CD4-positive, CD25-positive, alpha-beta regulatory T cell (primary cell): ENCODE data around the gene AVL9. TPM values are rescaled to one million over a fixed set of nuclear protein-coding genes. Genes with fewer than 3 reads are reported as not detected.
A peak's percentile ranks its signal among the peaks of the same experiment; 100 is the strongest.

Experiments
- ATAC-seq, 2 donors: fragments of 150-1000 bp; cut with Tn5 transposase; one replicate each; pipeline ENCODE4 v1.10.0; 2021; ENCODE audit warnings: low read depth in 2 of 2, moderate number of reproducible peaks in 2 of 2, moderate library complexity in 1 of 2
- DNase-seq, 3 donors: peaks; one replicate each; pipeline versions ENCODE4 v3.0.0 to v3.0.0-alpha.2; 2012 to 2022; ENCODE audit warnings: mixed read lengths in 1 of 3
- H3K27ac ChIP-seq: one replicate; pipeline ENCODE4 v1.7.0; 2013; ENCODE audit warnings: mild to moderate bottlenecking, low read length; ENCODE audit not compliant: insufficient read depth, poor library complexity, severe bottlenecking
- H3K27me3 ChIP-seq: one replicate; pipeline ENCODE4 v1.7.0; 2013; ENCODE audit warnings: low read length; ENCODE audit not compliant: control insufficient read depth, insufficient read depth
- H3K36me3 ChIP-seq: one replicate; pipeline ENCODE4 v1.7.0; 2013; ENCODE audit warnings: mild to moderate bottlenecking, low read length, moderate library complexity; ENCODE audit not compliant: control insufficient read depth, insufficient read depth
- H3K4me1 ChIP-seq: 2 replicates; pipeline ENCODE4 v1.7.0; 2013; ENCODE audit warnings: mild to moderate bottlenecking, low read length; ENCODE audit not compliant: insufficient read depth, control insufficient read depth, poor library complexity, severe bottlenecking
- H3K4me3 ChIP-seq: one replicate; pipeline ENCODE4 v1.7.0; 2013; ENCODE audit warnings: low read depth, mild to moderate bottlenecking, low read length, moderate library complexity
- H3K9me3 ChIP-seq, 2 experiments: 1 replicate in 1 of 2; 2 replicates in 1 of 2; pipeline ENCODE4 v1.7.0; 2013; ENCODE audit warnings: low read length in 2 of 2, mild to moderate bottlenecking in 1 of 2, moderate library complexity in 1 of 2; ENCODE audit not compliant: control insufficient read depth in 2 of 2
- H3K27ac Mint-ChIP-seq, 3 donors: one replicate each; pipeline ENCODE4 v1.8.0; 2020 to 2022; ENCODE audit warnings: mild to moderate bottlenecking in 3 of 3, mixed read lengths in 3 of 3, moderate library complexity in 2 of 3
- H3K27me3 Mint-ChIP-seq: one replicate; pipeline ENCODE4 v1.8.0; 2022; ENCODE audit warnings: mild to moderate bottlenecking, mixed read lengths
- H3K36me3 Mint-ChIP-seq: one replicate; pipeline ENCODE4 v1.8.0; 2020; ENCODE audit warnings: mixed read lengths
- H3K4me1 Mint-ChIP-seq, 4 donors: one replicate each; pipeline ENCODE4 v1.8.0; 2020 to 2022; ENCODE audit warnings: mixed read lengths in 4 of 4, mild to moderate bottlenecking in 1 of 4
- H3K4me3 Mint-ChIP-seq, 4 donors: one replicate each; pipeline ENCODE4 v1.8.0; 2020 to 2022; ENCODE audit warnings: mild to moderate bottlenecking in 4 of 4, mixed read lengths in 4 of 4, moderate library complexity in 3 of 4
- H3K9me3 Mint-ChIP-seq, 7 donors: one replicate each; pipeline ENCODE4 v1.8.0; 2020 to 2022; ENCODE audit warnings: mixed read lengths in 7 of 7, mild to moderate bottlenecking in 3 of 7, moderate library complexity in 2 of 7
- polyA plus RNA-seq, 4 donors: library from polyadenylated mRNA; unstranded; fragments of 300-500 nt; fragmentation: Illumina TruSeq; gene quantifications; one replicate each; pipeline ENCODE4 v1.2.3, GENCODE V29; 2021
- total RNA-seq: library from RNA; stranded (reverse); gene quantifications from one replicate; pipeline ENCODE4 v1.2.3, GENCODE V29; 2022

Gene AVL9
- total and polyA plus RNA-seq, 5 donors from 2014 or later, result 8.9 to 31.8 (median 12.3) TPM

DNA sequence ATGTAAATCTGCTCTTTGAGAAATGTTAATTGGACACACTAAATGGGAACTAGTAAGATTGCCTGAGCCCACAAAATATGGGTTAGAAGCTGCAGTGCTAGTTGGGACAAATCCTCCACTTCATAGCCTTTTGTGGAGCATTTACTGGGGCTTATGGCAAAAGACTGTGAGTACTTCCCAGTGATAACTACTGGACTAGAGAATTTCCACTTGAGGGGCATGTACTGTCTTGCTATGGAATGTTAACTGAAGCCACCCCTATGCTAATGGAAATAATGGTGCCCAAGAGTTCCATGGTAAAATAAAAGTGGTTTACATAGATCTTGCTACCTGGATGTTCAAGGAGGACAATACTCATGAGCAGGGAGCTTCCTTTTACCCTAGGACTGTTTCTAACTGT lies 29.3 kb downstream of the AVL9 start:
- H3K36me3 Mint-ChIP-seq, result peaks cover 36% of the 10 kb centered on the region
- no peak overlapping the region for H3K4me3 Mint-ChIP-seq
- H3K27me3 ChIP-seq, result no peaks in the 10 kb centered on the region
- peaks cover 0 to 5% (median 0%) of the 10 kb centered on the region in 7 donors for H3K9me3 Mint-ChIP-seq
- no peak overlapping the region for H3K27ac ChIP-seq
- H3K4me1 Mint-ChIP-seq, result peaks cover 22 to 43% (median 29%) of the 10 kb centered on the region in 4 donors
- no peak for ATAC-seq
- DNase-seq, result no peak
- no peaks in the 10 kb centered on the region for H3K4me1 ChIP-seq
- no peaks in the 10 kb centered on the region for H3K27me3 Mint-ChIP-seq
- H3K36me3 ChIP-seq, result peaks cover 6% of the 10 kb centered on the region
- peaks cover 1 to 3% of the 10 kb centered on the region in 2 experiments for H3K9me3 ChIP-seq
- no peak overlapping the region for H3K4me3 ChIP-seq
- H3K27ac Mint-ChIP-seq, result no peak overlapping the region

- H3K27me3 Mint-ChIP-seq, result no peaks in the 10 kb centered on the region
- H3K4me1 Mint-ChIP-seq, result peaks cover 17 to 40% (median 26%) of the 10 kb centered on the region in 4 donors
- peaks cover 24% of the 10 kb centered on the region for H3K36me3 Mint-ChIP-seq
- peaks cover 0 to 2% (median 0%) of the 10 kb centered on the region in 7 donors for H3K9me3 Mint-ChIP-seq
- Histone ChIP-seq H3K27me3 (no peaks in the 10 kb centered on the region), H3K9me3 (no peaks in the 10 kb centered on the region), H3K4me3 (no peak overlapping the region), H3K27ac (no peak overlapping the region), H3K36me3 (peaks cover 3% of the 10 kb centered on the region), H3K4me1 (no peaks in the 10 kb centered on the region)
- H3K27ac Mint-ChIP-seq, result no peak overlapping the region
- H3K4me3 Mint-ChIP-seq, result no peak overlapping the region
- no peak for ATAC-seq
- no peak for DNase-seq
Observed at GRCh38 chr7:32525839-32526238, 30.6 kb downstream of the AVL9 start.

DNA sequence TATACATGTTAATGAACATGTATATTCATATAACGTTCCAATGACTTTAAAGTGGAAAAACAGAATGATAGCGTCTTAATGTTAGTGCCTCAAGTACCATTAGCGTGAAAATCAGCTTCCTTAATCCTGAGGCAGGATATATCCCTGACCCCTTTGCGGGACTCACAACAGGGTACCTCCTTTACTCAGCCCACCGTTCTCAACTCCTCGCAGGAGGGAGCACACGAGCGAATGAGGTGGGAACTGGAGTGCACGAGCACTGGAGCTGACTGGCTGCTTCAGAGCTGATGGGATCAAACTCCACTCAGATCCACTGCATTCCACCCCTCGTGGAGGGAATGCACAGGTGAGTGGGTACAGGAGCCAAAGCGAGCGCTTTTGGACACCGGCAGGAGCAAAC lies 36.1 kb downstream of the AVL9 start:
- Mint-ChIP-seq H3K4me1 (peaks cover 35 to 43% (median 39%) of the 10 kb centered on the region in 4 donors), H3K27ac (no peak overlapping the region), H3K4me3 (no peak overlapping the region), H3K9me3 (peaks cover 0 to 4% (median 0%) of the 10 kb centered on the region in 7 donors), H3K36me3 (peaks cover 5% of the 10 kb centered on the region), H3K27me3 (no peaks in the 10 kb centered on the region)
- Histone ChIP-seq H3K4me1 (peaks cover 2% of the 10 kb centered on the region), H3K27ac (no peak overlapping the region), H3K9me3 (no peaks in the 10 kb centered on the region), H3K36me3 (peaks cover 9% of the 10 kb centered on the region), H3K27me3 (no peaks in the 10 kb centered on the region), H3K4me3 (no peak overlapping the region)
- DNase-seq, result no peak
- ATAC-seq, result no peak

- Mint-ChIP-seq H3K36me3 (peaks cover 8% of the 10 kb centered on the region), H3K27ac (no peak overlapping the region), H3K4me3 (no peak overlapping the region), H3K9me3 (peaks cover 0 to 4% (median 0%) of the 10 kb centered on the region in 7 donors), H3K27me3 (no peaks in the 10 kb centered on the region), H3K4me1 (peaks cover 33 to 46% (median 37%) of the 10 kb centered on the region in 4 donors)
- Histone ChIP-seq H3K27ac (no peak overlapping the region), H3K9me3 (no peaks in the 10 kb centered on the region), H3K4me3 (no peak overlapping the region), H3K27me3 (no peaks in the 10 kb centered on the region), H3K4me1 (peaks cover 2% of the 10 kb centered on the region), H3K36me3 (peaks cover 9% of the 10 kb centered on the region)
- DNase-seq, result no peak
- no peak for ATAC-seq
Observed at GRCh38 chr7:32532086-32532485, 36.8 kb downstream of the AVL9 start.

GRCh38 chr7:32532716-32533115 lies 37.4 kb downstream of the AVL9 start:
- H3K9me3 ChIP-seq, result no peaks in the 10 kb centered on the region
- DNase-seq (no peak), ATAC-seq (no peak)
- peaks cover 2% of the 10 kb centered on the region for H3K4me1 ChIP-seq
- no peak overlapping the region for H3K4me3 ChIP-seq
- Mint-ChIP-seq H3K36me3 (peaks cover 8% of the 10 kb centered on the region), H3K4me3 (no peak overlapping the region), H3K4me1 (peaks cover 30 to 45% (median 37%) of the 10 kb centered on the region in 4 donors), H3K9me3 (peaks cover 0 to 4% (median 0%) of the 10 kb centered on the region in 7 donors), H3K27me3 (no peaks in the 10 kb centered on the region), H3K27ac (no peak overlapping the region)
- H3K27me3 ChIP-seq, result no peaks in the 10 kb centered on the region
- H3K36me3 ChIP-seq, result peaks cover 9% of the 10 kb centered on the region
- H3K27ac ChIP-seq, result no peak overlapping the region

DNA sequence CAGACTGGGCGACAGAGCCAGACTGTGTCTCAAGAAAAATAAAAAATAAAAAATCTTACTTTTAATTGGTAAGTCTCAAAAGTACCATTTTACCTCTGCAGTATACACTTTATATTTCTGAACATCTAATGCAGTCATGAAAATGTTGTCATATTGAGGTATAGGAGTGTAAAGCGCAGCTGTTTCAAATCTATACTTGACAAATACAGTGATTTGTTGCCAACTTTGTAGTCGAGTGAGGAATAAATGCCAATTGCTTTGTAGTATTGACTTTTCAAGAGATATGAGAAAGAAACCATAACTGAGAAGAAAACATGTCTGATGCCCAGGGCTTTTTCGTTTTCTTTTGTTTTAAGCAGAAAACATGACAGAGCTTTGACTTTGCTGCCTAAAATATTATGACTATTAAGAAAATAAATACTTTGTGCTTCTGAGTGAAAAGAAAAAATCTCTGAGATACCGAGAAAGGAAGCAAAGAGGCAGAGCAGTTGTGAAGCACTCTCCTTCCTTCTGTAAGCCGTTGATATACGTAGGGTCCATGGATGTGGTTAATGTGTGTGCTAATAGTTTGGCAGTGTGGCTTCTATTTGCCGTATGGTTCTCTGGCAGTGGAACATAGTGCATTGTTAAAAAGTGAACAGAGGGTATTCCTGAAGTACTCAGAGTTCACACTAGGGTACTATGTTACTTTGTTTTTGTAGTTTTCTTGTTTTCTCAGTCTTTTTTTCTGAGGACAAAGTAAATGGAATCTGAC lies 38.2 kb downstream of the AVL9 start:
- Histone ChIP-seq H3K36me3 (peaks cover 9% of the 10 kb centered on the region), H3K4me3 (no peak overlapping the region), H3K27me3 (no peaks in the 10 kb centered on the region), H3K4me1 (peaks cover 2% of the 10 kb centered on the region), H3K9me3 (no peaks in the 10 kb centered on the region), H3K27ac (no peak overlapping the region)
- no peaks in the 10 kb centered on the region for H3K27me3 Mint-ChIP-seq
- ATAC-seq (no peak), DNase-seq (no peak)
- peak overlapping the region in 2 of 3 donors; percentile 6 to 58 for H3K27ac Mint-ChIP-seq
- H3K9me3 Mint-ChIP-seq, result peaks cover 0 to 4% (median 0%) of the 10 kb centered on the region in 7 donors
- peaks cover 30 to 43% (median 36%) of the 10 kb centered on the region in 4 donors for H3K4me1 Mint-ChIP-seq
- peaks cover 3% of the 10 kb centered on the region for H3K36me3 Mint-ChIP-seq
- H3K4me3 Mint-ChIP-seq, result no peak overlapping the region

GRCh38 chr7:32535162-32535702 lies 39.9 kb downstream of the AVL9 start:
- Mint-ChIP-seq H3K4me1 (peaks cover 31 to 52% (median 36%) of the 10 kb centered on the region in 4 donors), H3K27me3 (no peaks in the 10 kb centered on the region), H3K9me3 (peaks cover 0 to 4% (median 0%) of the 10 kb centered on the region in 7 donors)

More at GRCh38 chr7:32535162-32535702, 39.9 kb downstream of the AVL9 start:
- ATAC-seq (no peak), DNase-seq (no peak)
- peaks cover 9% of the 10 kb centered on the region for H3K36me3 ChIP-seq
- Mint-ChIP-seq H3K4me3 (no peak overlapping the region), H3K27ac (peak overlapping the region in 2 of 3 donors; percentile 25 to 71), H3K36me3 (peaks cover 3% of the 10 kb centered on the region)
- H3K4me1 ChIP-seq, result peaks cover 2% of the 10 kb centered on the region
- H3K9me3 ChIP-seq, result no peaks in the 10 kb centered on the region
- no peaks in the 10 kb centered on the region for H3K27me3 ChIP-seq
- H3K27ac ChIP-seq, result no peak overlapping the region
- no peak overlapping the region for H3K4me3 ChIP-seq
